WI38 (cell line): ENCODE results near the gene SHISA8.

ENCODE experiments used
- H3K4me3 ChIP-seq: 2 replicates; pipeline ENCODE4 v1.5.1; 2011; ENCODE audit warnings: low read depth, mild to moderate bottlenecking, control low read depth, low read length
- TF ChIP-seq, protein P1 (sequence below): IDR thresholded peaks from 2 replicates; pipeline ENCODE4 v1.5.1; 2012; ENCODE audit warnings: low read depth, mild to moderate bottlenecking, control low read depth, low read length

SHISA8 gene

DNA sequence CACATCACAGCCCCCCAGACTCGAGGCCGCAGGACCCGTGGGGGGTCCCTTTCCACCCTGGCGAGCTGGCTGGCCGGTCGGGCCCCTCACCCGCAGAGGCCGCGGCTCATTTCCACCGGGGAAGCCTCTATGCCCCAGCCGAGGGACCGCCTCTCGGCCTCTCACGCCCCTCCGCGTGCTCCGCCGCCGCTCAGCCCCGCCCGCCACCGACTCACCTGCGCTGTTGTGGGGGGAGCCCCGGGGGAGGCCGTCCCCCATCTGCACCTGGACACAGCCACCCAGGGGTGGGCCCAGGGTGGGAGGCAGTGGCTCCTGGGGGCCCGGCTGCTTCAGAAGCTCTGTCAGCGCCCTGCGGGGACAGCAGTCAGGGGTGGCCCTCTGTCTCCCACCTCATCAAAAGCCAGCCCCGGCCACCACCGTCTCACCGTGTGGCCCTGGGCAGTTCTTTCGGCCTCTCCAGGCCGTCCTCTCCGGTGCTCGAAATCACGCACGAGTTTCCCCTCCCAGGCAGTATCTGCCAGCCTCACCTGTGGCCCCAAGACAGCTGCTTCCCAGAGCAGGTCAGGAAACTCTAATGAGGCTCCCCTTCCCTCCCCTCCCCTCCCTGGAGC, 3.8 kb downstream of the SHISA8 start:
- no peak overlapping the region for H3K4me3 ChIP-seq
- TF ChIP-seq, protein P1, sequence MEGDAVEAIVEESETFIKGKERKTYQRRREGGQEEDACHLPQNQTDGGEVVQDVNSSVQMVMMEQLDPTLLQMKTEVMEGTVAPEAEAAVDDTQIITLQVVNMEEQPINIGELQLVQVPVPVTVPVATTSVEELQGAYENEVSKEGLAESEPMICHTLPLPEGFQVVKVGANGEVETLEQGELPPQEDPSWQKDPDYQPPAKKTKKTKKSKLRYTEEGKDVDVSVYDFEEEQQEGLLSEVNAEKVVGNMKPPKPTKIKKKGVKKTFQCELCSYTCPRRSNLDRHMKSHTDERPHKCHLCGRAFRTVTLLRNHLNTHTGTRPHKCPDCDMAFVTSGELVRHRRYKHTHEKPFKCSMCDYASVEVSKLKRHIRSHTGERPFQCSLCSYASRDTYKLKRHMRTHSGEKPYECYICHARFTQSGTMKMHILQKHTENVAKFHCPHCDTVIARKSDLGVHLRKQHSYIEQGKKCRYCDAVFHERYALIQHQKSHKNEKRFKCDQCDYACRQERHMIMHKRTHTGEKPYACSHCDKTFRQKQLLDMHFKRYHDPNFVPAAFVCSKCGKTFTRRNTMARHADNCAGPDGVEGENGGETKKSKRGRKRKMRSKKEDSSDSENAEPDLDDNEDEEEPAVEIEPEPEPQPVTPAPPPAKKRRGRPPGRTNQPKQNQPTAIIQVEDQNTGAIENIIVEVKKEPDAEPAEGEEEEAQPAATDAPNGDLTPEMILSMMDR: no peak

DNA sequence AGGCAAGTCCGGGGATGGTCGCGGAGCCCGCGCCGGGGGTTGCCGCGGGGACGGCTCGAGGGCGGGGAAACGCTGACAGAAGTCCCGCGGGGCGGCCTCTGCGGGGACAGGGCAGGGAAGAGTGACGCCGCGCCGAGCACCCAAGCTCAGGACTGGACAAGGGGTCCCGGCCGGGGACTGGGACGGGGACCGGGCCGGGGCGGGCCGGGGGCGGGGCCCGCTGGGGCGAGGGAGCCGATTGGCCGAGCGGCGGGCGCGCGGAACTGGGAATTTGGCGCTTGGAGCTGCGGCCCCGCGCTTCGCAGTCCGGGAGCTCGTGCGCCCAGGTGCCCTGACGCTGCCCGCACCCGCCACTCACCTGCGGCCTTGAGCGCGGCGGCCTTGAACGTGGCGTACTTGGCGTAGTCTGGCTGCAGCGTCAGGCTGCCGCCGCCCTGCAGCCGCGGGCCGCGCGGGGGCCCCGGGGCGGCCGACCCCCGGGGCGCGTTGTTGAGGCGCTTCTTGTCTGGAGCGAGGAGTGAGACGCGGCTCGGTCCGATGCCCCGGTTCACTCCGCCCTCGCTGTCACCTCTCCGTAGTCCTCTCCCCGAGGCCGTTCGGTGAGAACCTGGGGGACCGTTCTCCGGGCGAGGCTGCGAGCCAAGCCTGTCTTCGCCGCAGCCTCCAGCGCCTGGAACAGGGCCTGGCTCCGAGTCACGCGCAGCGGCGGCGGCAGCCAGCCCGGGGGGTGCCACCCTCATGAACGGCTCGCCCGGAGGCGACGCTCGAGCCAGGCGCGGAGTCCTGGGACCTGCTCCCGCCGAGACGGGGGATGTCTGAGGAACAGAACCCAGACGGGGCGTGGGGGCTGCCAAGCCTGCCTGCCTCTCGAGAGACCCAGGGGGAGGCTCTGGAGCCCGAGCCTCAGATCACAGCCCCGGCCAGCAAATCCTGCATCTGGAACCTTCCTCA, 4.5 kb downstream of the SHISA8 start:
- TF ChIP-seq, protein P1: no peak
- H3K4me3 ChIP-seq: 0 out of 2 replicates have a peak overlapping the region, but pooled peaks have one; percentile 3

- TF ChIP-seq, protein P1: no peak
- H3K4me3 ChIP-seq: no peak overlapping the region
Measured at GRCh38 chr22:41909310-41910049, 5.4 kb downstream of the SHISA8 start.

DNA sequence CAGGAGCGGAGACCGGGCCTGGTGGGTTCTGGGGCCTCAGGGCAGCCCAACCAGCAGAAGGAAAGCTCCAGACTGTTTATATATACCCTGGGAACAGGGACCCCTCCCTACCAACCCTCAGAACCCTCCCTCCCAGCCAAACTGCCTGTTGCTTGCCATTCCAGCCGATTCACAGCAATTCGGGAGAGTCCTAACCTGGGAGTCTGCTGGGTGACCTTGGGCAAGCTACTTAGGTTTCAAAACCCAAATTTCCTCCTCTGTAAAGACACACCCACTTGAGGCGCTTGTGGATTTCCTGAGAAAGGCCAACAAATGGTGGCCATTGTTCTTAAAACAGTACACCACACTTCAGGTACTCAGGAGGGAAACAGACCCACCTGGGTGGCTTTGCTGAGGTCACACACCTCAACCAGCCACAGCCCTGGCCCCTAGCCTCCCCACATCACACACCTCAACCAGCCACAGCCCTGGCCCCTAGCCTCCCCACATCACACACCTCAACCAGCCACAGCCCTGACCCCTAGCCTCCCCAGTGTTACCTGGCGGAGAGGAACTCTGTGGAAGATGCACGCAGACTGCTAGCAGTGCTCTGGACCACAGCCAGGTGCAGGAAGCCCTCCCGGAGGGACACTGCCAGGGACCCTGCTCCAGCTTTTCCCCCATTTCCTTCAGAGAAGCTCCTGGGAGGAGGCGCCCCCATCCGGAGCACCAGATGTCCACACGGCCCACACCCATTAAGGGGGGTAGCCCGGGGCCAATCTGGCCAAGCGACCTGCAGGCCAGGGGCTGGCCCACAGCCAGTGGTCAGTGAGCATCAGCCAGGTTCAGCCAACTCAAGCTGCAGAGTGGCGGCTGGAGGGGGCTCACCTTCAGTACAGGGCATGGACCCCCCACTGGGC, 6.2 kb downstream of the SHISA8 start:
- TF ChIP-seq, protein P1: no peak
- no peak overlapping the region for H3K4me3 ChIP-seq

DNA sequence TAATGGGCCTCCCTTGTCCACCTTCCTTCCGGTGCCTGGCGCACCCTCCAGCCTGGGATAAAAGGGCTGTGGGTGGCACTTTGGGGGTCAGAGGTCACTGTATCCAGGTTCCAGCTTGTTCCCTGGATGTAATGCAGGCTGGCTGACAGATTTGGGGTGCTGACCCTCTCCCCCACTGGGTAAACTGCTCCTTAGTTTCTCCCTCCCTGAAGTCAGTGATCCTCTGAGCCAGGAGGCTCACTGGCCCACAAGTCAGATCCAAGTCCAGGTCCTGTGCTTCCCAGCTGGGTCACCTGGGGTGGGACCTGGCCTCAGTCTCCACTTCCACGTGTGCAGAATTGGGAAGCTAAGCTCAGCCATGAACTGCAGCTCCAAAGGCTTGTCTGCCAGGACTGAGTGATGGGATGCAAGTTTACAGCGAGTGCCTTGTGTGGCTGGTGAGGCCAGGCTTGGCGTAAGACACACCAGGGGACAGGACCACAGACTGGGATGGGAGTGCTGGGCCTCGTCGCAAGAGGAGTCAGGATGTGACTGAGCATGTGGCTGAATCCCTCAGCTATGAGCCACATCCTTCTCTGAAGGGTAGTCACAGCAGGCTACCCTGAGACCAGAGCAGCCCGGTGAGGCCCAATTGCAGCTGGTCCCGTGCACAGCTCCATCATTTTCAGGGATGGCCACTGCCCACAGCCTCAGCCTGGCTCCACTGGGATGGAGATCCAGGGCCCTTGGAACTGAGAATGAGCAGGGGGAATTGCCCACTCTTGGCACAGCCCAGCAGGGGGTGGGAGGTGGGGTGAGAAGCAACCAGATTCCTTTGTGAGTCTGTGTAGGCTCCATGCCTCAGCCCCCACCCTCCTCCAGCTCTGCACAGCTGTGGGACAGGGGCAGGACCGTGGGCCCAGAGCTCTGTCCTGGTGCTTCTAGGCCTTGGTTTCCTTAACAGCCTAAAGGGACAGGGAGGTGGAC, 7.2 kb downstream of the SHISA8 start:
- TF ChIP-seq, protein P1: no peak
- no peak overlapping the region for H3K4me3 ChIP-seq

DNA sequence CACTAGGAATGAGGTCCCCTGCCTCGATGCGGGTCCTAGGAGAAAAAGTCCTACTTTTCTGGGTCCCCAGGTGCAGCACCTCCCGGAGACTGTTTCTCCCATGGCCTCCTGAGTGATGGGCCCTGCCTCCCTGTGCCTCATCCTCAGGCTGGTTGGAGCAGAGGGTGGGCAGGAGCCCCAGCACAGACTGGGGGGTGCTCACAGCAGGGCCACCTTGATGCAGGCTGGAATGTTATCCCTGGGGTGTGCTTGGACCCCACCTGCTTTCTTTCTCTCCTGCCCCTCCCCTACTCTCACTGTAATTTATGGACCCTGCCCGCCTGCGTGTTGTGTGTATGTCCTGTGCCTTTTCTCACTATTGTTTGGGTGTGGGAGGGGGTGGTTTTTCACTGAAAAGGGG, 8.1 kb downstream of the SHISA8 start:
- TF ChIP-seq, protein P1: no peak
- H3K4me3 ChIP-seq: no peak overlapping the region
